NCI-H146 (cell line): Measurements from ENCODE around the gene EFNB2.

ENCODE experiments used
- DNase-seq: peaks from one replicate; lab custom pipeline; 2025; lab: John Stamatoyannopoulos, UW

EFNB2 gene, protein sequence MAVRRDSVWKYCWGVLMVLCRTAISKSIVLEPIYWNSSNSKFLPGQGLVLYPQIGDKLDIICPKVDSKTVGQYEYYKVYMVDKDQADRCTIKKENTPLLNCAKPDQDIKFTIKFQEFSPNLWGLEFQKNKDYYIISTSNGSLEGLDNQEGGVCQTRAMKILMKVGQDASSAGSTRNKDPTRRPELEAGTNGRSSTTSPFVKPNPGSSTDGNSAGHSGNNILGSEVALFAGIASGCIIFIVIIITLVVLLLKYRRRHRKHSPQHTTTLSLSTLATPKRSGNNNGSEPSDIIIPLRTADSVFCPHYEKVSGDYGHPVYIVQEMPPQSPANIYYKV

DNA sequence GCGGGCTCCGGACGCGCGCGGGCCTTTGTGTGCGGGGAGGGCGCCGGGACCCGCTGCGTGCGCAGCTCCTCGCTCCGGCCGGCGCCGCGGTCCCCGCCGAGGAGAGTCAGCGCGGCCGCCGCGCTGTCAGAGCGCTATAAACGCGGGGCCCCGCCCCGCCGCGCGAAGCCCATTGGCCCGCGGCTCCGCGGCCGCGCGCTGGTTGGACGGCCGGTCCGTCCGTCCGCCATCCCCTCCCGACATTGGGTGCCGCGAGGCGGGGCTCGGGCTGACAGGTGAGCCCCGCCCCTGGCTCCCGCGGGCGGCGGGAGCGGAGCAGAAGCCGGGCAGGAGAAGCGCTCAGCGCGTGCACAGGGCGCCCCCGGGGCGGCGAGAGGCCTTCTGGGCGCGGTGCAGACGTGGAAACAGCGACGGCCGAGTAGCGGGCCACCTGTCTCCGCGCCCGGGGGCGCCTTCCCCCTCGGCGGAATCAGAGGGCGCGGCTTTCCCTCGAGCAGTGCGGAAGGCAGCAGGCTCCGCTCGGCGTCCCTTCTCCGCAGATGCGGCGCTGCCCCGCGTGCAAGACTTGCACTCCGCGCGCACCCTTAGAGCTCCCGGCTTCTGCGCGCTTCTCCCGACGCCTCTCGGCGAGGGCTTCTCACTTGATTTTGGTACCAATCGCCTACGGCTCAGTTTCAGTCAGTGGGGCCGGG lies at the start of gene EFNB2:
EFNB2 (minus strand) TSS at position 111 of the 692 bp plus-strand sequence. CDS start 698 bp downstream, outside the sequence.
- DNase-seq, result peak; percentile 94

GRCh38 chr13:106581225-106581624 lies 45.8 kb upstream of the EFNB2 start:
- DNase-seq, result no peak

GRCh38 chr13:106575896-106576295 lies 40.4 kb upstream of the EFNB2 start:
- no peak for DNase-seq

- DNase-seq, result no peak
These were observed 38.4 kb upstream of the EFNB2 start for GRCh38 chr13:106573868-106574267.

DNA sequence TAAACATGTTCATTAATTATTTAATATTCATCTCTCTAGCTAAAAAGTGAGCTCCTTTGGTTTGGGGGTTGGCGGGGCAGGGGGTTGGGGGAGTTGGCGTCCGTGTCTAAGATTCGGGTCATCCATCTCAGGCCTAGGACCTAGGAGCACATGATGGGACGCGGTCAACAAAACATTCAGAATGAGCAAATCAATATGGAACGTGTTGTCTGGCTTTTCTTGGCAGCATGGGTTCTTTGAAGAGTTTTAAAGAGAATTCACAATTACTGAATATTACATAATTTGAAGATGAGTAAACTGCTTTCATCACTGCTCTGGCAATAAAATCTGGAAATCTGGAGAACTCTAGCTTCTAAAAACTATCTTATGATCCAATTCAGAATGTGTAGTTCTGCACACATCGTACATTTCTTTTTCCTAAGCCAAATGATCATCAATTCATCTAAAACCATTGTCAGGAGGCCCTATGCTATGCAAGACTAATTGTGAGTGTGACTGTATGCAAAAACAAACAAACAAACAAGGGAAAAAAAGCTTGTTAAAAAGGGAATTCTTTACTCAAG lies 37.9 kb upstream of the EFNB2 start:
- no peak for DNase-seq

- DNase-seq, result peak; percentile 80
These were observed 34.9 kb upstream of the EFNB2 start for GRCh38 chr13:106570299-106570852.

- DNase-seq, result no peak
These were observed 34.0 kb upstream of the EFNB2 start for GRCh38 chr13:106569233-106570095.

- no peak for DNase-seq
These were observed 33.0 kb upstream of the EFNB2 start for GRCh38 chr13:106568299-106569003.

DNA sequence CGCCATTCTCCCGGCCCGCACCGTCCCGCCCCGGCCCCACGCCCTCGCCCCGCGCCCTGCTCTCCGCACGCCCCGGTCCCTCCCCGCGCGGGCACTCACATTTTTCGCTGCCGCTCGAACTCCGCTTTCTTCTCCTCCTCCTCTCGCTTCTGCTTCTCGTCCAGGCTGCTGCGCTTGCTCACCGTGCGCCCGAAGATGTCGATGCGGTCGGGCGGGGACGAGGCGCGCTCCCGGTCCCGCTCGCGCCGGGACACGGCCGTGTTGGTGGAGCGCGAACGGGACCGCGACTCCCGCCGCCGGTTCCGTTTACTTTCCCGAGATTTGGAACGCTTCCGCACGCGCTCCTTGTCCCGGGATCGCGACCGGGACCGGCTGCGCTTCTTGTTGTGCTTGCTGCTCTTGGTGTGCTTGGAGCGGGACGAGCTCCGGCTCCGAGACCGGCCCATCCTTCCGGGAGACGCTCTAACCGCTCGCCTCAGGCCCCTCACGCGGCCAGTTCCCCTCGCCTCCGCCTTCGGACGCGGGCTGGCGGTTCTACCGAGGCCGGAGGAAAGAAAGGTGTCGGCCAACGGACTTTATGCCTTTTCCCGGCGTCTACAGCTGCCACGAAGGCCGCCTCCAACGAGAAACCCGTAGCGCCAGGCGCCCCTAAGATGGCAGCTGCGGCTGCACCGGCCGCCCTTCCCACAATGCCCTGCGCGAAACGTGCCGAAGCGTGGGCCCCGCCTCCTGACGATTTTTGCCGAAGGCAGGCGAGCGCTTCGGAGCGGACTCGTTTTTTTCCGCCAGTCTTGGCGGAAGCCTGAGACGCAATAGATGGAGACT lies 32.2 kb upstream of the EFNB2 start, which contains the start of gene ARGLU1:
ARGLU1 (minus strand) TSS at position 664 of the 825 bp plus-strand sequence; CDS start at position 446, 218 bp downstream.
- peak; percentile 91 for DNase-seq

DNA sequence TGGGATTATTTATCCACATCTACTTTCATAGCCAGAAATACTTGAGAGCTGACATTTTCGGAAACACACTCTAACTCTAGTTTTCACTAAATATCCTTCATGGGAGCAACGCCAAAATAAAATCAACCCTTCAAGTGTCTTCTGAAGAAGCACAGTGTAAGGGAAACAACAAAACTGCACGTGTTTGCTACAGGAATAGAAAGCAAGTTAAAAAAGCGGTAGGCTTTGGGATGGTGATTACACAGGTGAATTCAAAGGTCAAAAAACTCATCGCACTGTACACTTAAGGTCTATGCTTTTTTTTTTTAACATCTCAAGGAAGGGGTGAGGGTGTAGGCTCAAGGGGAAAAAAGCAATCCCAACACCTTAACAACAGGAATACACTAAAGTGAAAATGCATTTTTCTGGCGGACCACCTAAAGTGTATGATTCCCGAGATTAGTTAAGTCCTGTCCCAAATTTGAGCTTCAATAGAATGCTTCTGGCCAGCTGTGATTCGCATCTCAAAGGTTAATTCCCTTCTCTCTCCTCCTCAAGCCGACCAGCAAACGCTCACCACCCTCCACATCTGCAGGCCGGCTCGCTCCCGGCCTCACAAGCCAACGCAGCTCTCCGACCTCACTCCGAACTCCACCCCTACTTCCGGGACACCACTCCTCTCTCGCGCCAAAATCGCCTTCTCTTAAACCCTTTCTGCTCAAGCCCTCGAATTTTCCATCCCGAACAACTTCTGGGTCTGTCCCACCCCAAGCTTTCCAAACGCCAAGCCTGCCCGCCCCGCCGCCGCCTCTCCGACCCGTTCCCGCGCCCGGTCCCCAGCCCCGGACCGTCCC lies 31.4 kb upstream of the EFNB2 start:
- DNase-seq, result peak; percentile 78

DNA sequence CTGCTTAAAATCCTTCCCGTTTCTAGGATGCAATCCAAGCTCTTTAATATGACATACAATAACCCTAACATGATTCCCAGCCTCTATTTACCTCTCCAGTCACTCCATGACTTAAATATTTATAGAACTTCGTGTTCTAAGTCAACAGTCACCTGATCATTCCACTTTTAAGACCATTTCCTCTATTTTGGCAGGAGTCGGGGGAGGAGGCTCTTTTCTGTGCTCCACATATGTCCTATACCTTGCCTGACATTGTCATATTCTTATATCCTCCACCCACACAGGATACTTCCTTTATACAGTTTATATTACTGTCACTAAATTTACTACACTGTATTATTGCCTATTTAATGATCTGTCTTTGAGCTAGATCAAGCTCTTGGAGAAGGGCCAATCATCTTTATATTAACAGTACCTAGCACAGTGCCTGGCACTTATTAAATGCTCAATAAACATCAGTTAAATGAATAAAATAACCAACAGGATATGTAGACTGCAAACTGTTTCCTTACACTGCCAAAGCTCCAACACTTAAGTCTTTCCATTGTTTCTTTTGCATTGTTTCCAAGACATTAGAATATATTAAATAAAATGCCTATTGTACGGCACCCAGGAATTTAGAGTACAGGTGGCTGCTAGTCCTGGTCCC lies 29.8 kb upstream of the EFNB2 start:
- no peak for DNase-seq

DNA sequence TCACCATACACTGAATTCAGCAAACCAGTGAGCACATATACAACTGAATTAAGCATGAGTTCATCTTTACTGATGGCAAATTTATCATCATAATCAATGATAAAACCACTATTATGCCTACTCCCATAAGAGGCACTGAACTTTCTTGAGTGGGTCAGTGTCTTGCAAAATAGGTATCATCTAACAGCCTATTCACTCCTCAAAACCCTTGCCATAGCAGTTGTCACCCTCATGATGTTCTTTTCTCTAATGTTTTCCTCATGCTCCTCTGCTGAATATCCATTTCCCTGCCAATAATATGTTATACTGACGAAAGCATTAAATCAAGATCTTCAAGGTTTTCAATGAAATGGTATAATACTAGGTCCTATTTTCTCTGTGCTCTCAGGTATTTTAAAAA lies 26.8 kb upstream of the EFNB2 start:
- DNase-seq, result no peak

GRCh38 chr13:106561551-106562170 lies 26.2 kb upstream of the EFNB2 start:
- DNase-seq, result no peak

GRCh38 chr13:106560821-106561220 lies 25.4 kb upstream of the EFNB2 start:
- DNase-seq, result no peak

- DNase-seq, result no peak
These were observed 23.1 kb upstream of the EFNB2 start for GRCh38 chr13:106558527-106558926.

- DNase-seq, result no peak
These were observed 20.3 kb upstream of the EFNB2 start for GRCh38 chr13:106555631-106556328.

- no peak for DNase-seq
These were observed 16.3 kb upstream of the EFNB2 start for GRCh38 chr13:106551751-106552150.

- no peak for DNase-seq
These were observed 15.9 kb upstream of the EFNB2 start for GRCh38 chr13:106551350-106551749.
